Amygdala (tissue), 56 donors: ENCODE results near the gene BRINP1.

Source experiments
- DNase-seq, 56 donors: peaks; one replicate each; lab custom pipeline; 2025; lab: John Stamatoyannopoulos, UW

The BRINP1 gene

GRCh38 chr9:119283078-119283794, 86.0 kb downstream of the BRINP1 start:
- peak in 21 of 56 donors; percentile 2 to 66 (median 37) for DNase-seq

GRCh38 chr9:119282476-119283077, 86.7 kb downstream of the BRINP1 start:
- DNase-seq: no peak

GRCh38 chr9:119280740-119281485, 88.3 kb downstream of the BRINP1 start:
- DNase-seq: no peak

- no peak for DNase-seq
These were observed 91.1 kb downstream of the BRINP1 start for GRCh38 chr9:119278171-119278570.

- DNase-seq: peak in 8 of 56 donors; percentile 12 to 48 (median 22)
These were observed 95.1 kb downstream of the BRINP1 start for GRCh38 chr9:119273984-119274665.

- peak in 2 of 56 donors; percentile 11 to 29 for DNase-seq
These were observed 95.8 kb downstream of the BRINP1 start for GRCh38 chr9:119273325-119273904.

- DNase-seq: no peak
These were observed 96.6 kb downstream of the BRINP1 start for GRCh38 chr9:119272500-119273211.

GRCh38 chr9:119268985-119269384, 100.2 kb downstream of the BRINP1 start:
- DNase-seq: no peak

- no peak for DNase-seq
These were observed 105.1 kb downstream of the BRINP1 start for GRCh38 chr9:119264165-119264564.

GRCh38 chr9:119257592-119257991, 111.6 kb downstream of the BRINP1 start:
- no peak for DNase-seq

- DNase-seq: no peak
These were observed 114.1 kb downstream of the BRINP1 start for GRCh38 chr9:119255116-119255515.

- no peak for DNase-seq
These were observed 116.5 kb downstream of the BRINP1 start for GRCh38 chr9:119252671-119253299.

- DNase-seq: no peak
These were observed 117.3 kb downstream of the BRINP1 start for GRCh38 chr9:119251936-119252335.

- no peak for DNase-seq
These were observed 118.5 kb downstream of the BRINP1 start for GRCh38 chr9:119250730-119251129.

GRCh38 chr9:119240546-119240945, 128.7 kb downstream of the BRINP1 start:
- DNase-seq: no peak

GRCh38 chr9:119234636-119235035, 134.6 kb downstream of the BRINP1 start:
- DNase-seq: no peak

- DNase-seq: no peak
These were observed 141.8 kb downstream of the BRINP1 start for GRCh38 chr9:119227422-119227821.

- DNase-seq: no peak
These were observed 144.8 kb downstream of the BRINP1 start for GRCh38 chr9:119224431-119224830.

GRCh38 chr9:119221276-119221675, 148.0 kb downstream of the BRINP1 start:
- no peak for DNase-seq
